ENCODE data around the gene SLC4A7. TPM values are rescaled to one million over a fixed set of nuclear protein-coding genes. Genes with fewer than 3 reads are reported as not detected.

The SLC4A7 gene
- total and polyA plus RNA-seq, 9 of the 15 experiments (the other 6 are each of a cell fraction or from before 2014, with no cell fraction given): 1.7 to 13.6 (median 8.0) TPM

- TF ChIP-seq CUX1 (CRISPR knock-in tag; IDR thresholded peaks at IDR 0.05) (no peak), ZNF282 (CRISPR knock-in tag; IDR thresholded peaks at IDR 0.05) (no peak)
Measured at GRCh38 chr3:27488821-27489220, 4.6 kb upstream of the SLC4A7 start (continued).

GRCh38 chr3:27487383-27487782, 3.2 kb upstream of the SLC4A7 start:
- in situ Hi-C loops (cut with MboI): no loop called here
- no peaks in the 10 kb centered on the region for H3K36me3 ChIP-seq (ENCODE audit: control insufficient read depth, insufficient read depth, low read length)
- H3K9me1 ChIP-seq (ENCODE audit: control insufficient read depth, insufficient read depth, low read length): no peaks in the 10 kb centered on the region
- CTCF ChIA-PET (ENCODE audit: low intra/inter-chr PET ratio): no interaction called here
- 0% methylated on average over 1 of the region's 1 CpG for WGBS (ENCODE audit: insufficient coverage, low coverage, missing lambda C conversion rate)
- FAIRE-seq: no peak
- no peak overlapping the region for H3K4me3 ChIP-seq
- POLR2A ChIA-PET: interaction anchor here (0.6 kb wide), 1 partner anchor 1483 kb away, joined by 3 read pairs; no protein-coding TSS in a partner anchor
- no peaks in the 10 kb centered on the region; a peak in 1 of 5 replicates for H3K4me1 ChIP-seq (replicated peaks in 1 of 2; ENCODE audit: control insufficient read depth in 2 of 2, insufficient read depth in 2 of 2, low read length in 2 of 2)
- no peak overlapping the region for H3K4me2 ChIP-seq (ENCODE audit: insufficient read depth, low read length)
- H3K79me2 ChIP-seq (ENCODE audit: control insufficient read depth, insufficient read depth, low read length): peaks cover 10% of the 10 kb centered on the region
- no peak for DNase-seq (ENCODE audit: extremely low read depth in 1 of 4, low spot score in 3 of 4)
- no peak overlapping the region for H3K27ac ChIP-seq (ENCODE audit: extremely low read depth, low read depth, low read length)
- no peaks in the 10 kb centered on the region for H4K20me1 ChIP-seq (replicated peaks; ENCODE audit: control insufficient read depth, insufficient read depth, low read length)
- intact Hi-C loops (cut with micrococcal nuclease): no loop called here
- no peak overlapping the region for H2AFZ ChIP-seq (ENCODE audit: low read depth, low read length)
- BruUV-seq (replicated peaks): no TSS peak
- TF ChIP-seq ZNF76 (CRISPR knock-in tag; IDR thresholded peaks at IDR 0.05; ENCODE audit: borderline replicate concordance) (no peak), DLX4 (CRISPR knock-in tag; IDR thresholded peaks at IDR 0.05) (no peak)
- no peaks in the 10 kb centered on the region for H3K27me3 ChIP-seq (ENCODE audit: control insufficient read depth in 2 of 2, insufficient read depth in 2 of 2, low read length in 2 of 2)
- ATAC-seq: no peak
- no peak overlapping the region for H3K9ac ChIP-seq (ENCODE audit: insufficient read depth in 1 of 2, low read depth in 2 of 2, low read length in 2 of 2)
- no peaks in the 10 kb centered on the region for H3K9me3 ChIP-seq (replicated peaks; ENCODE audit: control insufficient read depth, insufficient read depth, low read depth, low read length)
